CD4-positive, alpha-beta T cell treated with Interleukin-2 at 100 ng/mL for 4 hours (primary cell): ENCODE measurements around the gene MIGA1.
"Not testable (repeated sequence)": the region's sequence is repeated elsewhere in the genome, so short reads cannot be mapped to it uniquely, and the experiment has no call there.

ENCODE experiments used
- DNase-seq: peaks from one replicate; pipeline ENCODE4 v3.0.0-alpha.2; 2020; ENCODE audit warnings: low spot score

The MIGA1 gene, protein sequence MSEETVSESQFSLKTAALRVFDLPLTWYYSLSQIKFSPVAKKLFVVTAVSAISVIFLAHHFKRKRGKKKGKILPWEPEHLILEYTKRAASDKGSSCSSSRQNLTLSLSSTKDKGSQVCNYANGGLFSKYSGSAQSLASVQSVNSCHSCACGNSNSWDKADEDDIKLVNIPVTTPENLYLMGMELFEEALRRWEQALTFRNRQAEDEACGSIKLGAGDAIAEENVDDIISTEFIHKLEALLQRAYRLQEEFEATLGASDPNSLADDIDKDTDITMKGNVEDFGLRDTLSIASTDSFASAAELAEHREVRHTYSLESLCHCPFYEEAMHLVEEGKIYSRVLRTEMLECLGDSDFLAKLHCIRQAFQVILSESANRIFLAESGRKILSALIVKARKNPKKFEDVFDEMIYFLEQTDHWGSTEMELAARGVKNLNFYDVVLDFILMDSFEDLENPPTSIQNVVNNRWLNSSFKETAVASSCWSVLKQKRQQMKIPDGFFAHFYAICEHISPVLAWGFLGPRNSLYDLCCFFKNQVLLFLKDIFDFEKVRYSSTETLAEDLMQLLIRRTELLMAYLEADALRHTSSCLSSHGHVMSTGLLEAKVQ

DNA sequence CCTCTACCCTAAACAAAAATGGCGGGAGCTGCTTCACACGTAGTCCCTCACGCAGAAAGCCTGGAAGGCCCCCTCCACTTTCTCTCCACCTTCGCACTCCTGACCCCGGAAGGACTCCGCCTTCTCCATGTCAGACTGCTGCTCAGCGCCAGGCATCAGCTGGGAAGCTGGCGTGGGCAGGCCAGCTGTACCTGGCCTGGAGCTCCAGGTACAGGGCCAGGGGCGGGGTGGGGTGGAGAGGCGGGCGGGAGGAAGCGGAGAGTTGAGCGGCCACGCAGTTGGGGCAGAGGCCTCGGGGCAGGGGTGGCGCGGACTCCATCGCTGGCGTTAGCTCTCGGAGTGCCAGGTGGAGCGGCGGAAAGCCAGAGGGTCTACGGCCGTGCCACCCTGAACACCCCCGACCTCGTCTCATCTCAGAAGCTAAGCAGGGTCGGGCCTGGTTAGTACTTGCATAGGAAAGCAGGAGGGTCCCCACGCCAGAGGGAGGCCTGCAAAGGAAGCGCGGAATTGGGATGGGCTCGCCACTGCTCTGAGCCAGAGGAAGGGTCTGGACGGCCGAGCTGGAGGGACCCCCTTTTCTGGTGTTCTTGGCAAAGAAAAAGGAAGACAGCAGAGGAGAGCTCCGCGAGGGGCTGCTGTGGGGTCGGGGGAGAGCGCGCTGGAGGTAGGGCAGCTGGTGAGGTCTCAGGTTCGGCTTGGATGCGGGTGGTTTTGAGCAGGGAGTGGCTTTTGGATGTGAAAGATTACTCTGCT is at the start of gene MIGA1:
Gene MIGA1, plus strand, starts transcription at position 121 of the 753 bp plus-strand sequence. CDS start 3,604 bp downstream, outside the sequence.
- DNase-seq, result peak; percentile 95

DNA sequence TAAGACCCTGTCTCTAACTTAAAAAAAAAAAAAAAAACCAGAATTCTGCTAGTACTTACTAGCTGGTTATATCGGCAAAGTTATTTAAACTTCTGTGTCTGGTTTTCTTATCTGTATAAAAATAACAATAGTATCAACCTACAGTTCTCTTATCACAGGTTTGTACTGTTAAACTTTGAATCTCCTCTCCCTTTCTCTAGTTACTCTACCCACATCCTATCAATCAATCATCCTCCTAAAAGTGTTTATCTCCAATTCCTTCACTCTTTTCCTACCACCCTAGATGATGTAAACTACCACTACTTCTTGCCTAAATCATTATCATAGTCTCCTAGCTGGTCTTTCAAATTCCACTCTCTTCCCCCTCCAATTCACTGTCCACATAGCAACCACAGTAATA is 47.4 kb upstream of the MIGA1 start:
- no peak for DNase-seq

DNA sequence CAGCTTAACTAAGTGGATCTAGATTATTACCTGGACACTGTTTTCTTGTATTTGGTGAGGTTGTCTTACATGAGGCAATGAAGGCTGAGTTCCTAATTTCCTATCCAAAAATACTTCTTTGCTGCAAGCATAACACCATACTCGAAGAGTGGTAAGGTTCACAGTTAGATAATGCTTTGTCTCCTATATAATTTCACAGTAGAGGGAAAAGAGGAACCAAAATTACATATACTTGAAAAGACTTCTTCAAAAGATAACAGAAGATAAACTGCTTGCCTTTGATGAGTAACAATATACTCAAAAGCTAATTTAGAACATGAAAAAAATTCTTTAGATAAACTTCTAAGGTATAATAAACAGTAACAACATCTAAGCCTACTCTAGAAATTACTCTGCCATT is 40.2 kb upstream of the MIGA1 start:
- no peak for DNase-seq

DNA sequence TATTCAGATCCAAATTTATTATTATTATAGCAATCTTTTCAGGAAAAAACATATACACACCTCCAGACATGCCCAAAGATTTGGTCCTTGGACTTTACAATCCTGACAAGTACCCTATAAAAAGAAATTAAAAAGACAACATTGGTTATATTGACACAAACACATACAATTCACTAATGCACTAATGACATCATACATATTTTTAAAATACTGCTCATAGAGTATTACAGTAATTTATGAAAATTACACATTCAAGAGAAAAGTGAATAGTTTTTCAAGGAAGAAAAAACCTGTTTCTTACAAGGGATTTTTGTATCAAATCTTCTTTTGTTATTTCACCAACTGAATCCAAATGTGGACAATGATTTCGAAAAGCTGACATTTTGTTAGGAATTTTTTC is 38.1 kb upstream of the MIGA1 start:
- no peak for DNase-seq

GRCh38 chr1:77742011-77742555 is 37.4 kb upstream of the MIGA1 start:
- no peak for DNase-seq

GRCh38 chr1:77744576-77744975 is 34.9 kb upstream of the MIGA1 start:
- no peak for DNase-seq

- not testable (repeated sequence) for DNase-seq
These were observed 30.0 kb upstream of the MIGA1 start for GRCh38 chr1:77749489-77749888.

DNA sequence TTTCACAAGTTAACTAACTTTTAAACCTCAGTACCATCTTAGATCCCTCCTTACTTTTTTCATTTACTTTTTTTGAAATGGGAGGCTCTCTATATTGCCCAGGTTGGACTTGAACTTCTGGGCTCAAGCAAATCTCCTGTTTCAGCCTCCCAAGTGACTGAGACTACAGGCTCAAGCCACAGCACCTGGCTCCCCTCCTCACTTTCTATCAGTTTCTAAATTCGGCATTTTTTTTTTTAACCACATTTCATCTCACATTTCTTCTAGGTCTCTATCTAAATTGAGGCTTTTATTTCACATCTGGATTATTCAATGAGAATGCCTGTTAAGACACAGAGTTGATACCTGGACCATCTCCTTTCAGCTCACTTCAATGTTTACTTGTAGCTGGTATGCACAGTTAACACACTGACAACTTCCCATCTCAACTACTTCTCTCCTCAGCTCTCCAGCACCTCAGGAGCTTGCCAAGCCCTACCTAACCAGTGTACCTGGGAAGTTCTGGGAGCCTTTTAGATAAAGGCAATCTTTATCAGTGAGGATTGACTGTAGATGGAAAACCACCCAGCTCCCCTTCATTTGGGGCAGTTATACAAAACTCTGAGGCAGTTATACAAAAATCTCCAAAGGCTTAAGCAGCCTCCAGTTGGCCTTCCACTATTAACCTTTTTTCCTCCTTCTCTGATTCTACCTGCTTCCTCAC is 23.2 kb upstream of the MIGA1 start:
- no peak for DNase-seq

GRCh38 chr1:77757066-77757584 is 22.3 kb upstream of the MIGA1 start:
- DNase-seq, result no peak

GRCh38 chr1:77757603-77758002 is 21.8 kb upstream of the MIGA1 start:
- DNase-seq, result no peak

GRCh38 chr1:77759071-77760028 is 20.1 kb upstream of the MIGA1 start, which contains the start of gene USP33:
Gene USP33, minus strand, starts transcription at chr1:77759852. Its CDS starts 18,155 bp downstream, at chr1:77741697.
- DNase-seq, result peak; percentile 90

GRCh38 chr1:77762072-77762476 is 17.4 kb upstream of the MIGA1 start:
- no peak for DNase-seq

GRCh38 chr1:77768006-77768405 is 11.4 kb upstream of the MIGA1 start:
- no peak for DNase-seq

GRCh38 chr1:77776007-77776700 is 3.3 kb upstream of the MIGA1 start:
- no peak for DNase-seq

- DNase-seq, result no peak
These were observed 2.2 kb downstream of the MIGA1 start for GRCh38 chr1:77781683-77782082.

DNA sequence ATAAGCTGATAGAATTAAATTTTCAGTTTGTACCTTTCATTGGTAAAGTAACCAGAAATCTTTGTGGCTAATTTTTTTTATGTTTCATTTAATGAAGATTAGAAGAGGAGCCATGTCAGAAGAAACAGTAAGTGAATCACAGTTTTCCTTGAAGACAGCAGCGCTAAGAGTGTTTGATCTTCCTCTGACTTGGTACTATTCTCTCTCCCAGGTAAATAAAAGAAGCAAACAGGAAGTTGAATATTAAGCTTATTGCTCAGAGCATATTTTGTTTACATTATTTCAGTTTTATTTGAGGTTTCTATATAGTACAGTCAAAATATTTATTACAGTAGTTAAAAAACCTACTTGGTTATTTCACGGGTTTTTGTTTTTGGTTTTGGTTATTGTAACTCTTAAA is 3.7 kb downstream of the MIGA1 start:
- DNase-seq, result no peak

- not testable (repeated sequence) for DNase-seq
These were observed 6.8 kb downstream of the MIGA1 start for GRCh38 chr1:77786093-77786741.

DNA sequence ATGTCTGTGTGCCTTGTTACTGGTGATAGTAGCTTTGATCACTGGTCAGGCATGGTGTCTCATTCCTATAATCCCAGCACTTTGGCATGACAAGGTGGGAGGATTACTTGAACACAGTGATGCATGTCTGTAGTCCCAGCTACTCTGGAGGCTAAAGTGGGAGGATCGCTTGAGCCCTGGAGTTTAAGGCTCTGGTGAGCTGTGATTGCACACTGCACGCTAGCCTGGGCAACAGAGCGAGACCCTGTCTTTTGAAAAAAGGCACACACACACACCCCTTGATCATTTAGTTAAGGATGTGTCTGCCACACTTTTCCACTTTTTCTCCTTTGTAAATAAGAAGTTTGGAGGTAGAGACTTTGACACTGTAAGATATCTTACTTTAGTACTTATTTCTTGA is 15.1 kb downstream of the MIGA1 start:
- no peak for DNase-seq

DNA sequence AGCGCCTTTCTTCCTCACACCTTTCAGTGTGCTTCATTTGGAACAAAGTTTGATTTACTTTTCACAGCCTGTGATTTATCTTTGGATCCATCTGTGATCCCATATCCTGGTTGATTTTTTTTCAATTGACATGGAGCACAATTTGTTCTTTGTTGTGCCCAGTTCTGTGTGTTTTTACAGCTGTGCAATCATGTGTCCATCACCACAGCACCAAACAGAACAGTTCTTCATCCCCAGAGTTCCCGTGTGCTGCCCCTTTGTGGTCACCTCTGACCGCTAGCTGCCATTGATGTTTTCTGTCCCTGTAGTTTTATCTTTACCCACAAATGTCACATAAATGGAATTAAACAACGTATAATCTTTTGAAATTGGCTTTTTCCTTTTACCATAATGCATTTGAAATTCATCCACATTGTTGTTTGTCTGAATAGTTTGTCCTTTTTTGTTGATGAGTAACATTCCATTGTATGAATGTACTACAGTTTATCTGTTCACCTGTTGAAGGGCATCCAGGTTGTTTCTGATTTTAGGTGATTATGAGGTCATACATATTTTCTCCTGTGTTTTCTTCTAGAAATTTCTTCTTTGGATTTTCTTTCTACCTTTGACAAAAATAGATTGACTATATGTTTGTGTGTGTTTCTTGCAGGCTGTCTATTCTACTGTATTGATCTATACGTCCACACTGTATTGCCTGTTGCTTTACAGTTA is 17.4 kb downstream of the MIGA1 start:
- no peak for DNase-seq
